Ovary (tissue), 9 donors: ENCODE data around the gene PIGZ. TPM values are rescaled to one million over a fixed set of nuclear protein-coding genes. Genes with fewer than 3 reads are reported as not detected.

ENCODE experiments used
- DNase-seq, 5 donors: peaks; one replicate each; pipeline ENCODE4 v3.0.0-alpha.2; 2019 to 2020
- H3K27ac ChIP-seq, 2 donors: fragments of 200-600 bp; one replicate each; pipeline versions ENCODE4 v1.5.1 to v1.8.0; 2019 to 2022
- H3K27me3 ChIP-seq: fragments of 200-600 bp; one replicate; pipeline ENCODE4 v1.8.0; 2022
- H3K36me3 ChIP-seq: fragments of 200-600 bp; sonication (generic); one replicate; pipeline ENCODE4 v1.5.1; 2019
- H3K4me1 ChIP-seq: one replicate; pipeline ENCODE4 v1.8.1; 2013; ENCODE audit warnings: mild to moderate bottlenecking, moderate library complexity; ENCODE audit not compliant: insufficient read depth
- H3K4me3 ChIP-seq: fragments of 200-600 bp; sonication (generic); one replicate; pipeline ENCODE4 v1.5.1; 2017
- H3K9me3 ChIP-seq, 2 donors: fragments of 200-600 bp in 1 of 2; sonication (generic) in 1 of 2; one replicate each; pipeline versions ENCODE4 v1.5.1 to v1.8.1; 2013 to 2019; ENCODE audit warnings: mild to moderate bottlenecking in 1 of 2, moderate library complexity in 1 of 2
- CTCF ChIP-seq, 3 donors: fragments of 450-650 bp in 2 of 3; fragments of 200-600 bp in 1 of 3; IDR thresholded peaks; one replicate each; pipeline versions ENCODE4 v1.5.1 to v1.8.0; 2016 to 2022; ENCODE audit warnings: antibody characterized with exemption in 3 of 3, mild to moderate bottlenecking in 1 of 3
- EP300 ChIP-seq: sonication (generic); formaldehyde crosslinking; IDR thresholded peaks from one replicate; pipeline ENCODE4 v1.6.1; 2017; ENCODE audit warnings: antibody characterized with exemption
- POLR2A ChIP-seq: fragments of 450-650 bp; IDR thresholded peaks from one replicate; pipeline ENCODE4 v1.6.1; 2017; ENCODE audit warnings: antibody characterized with exemption, mild to moderate bottlenecking, moderate library complexity
- WGBS, 3 donors: extraction: QIAGEN DNeasy Blood & Tissue Kit in 1 of 3; methylation state at CpG; one replicate each; pipeline versions ENCODE4 v1.1.5 to v1.1.7; 2013 to 2017; 5-methylcytosine and 5-hydroxymethylcytosine counted together
- intact Hi-C, 4 donors: fragments of 100-400 bp; cut with DNase I; formaldehyde crosslinking; loops; one replicate each; pipeline versions ENCODE4 v1.11.0 to v1.15.1; 2022 to 2023
- polyA plus RNA-seq, 2 donors: library from polyadenylated mRNA; stranded (reverse); fragments of 200-250 nt in 1 of 2; fragments of 350-450 nt in 1 of 2; fragmentation: Illumina TruSeq in 1 of 2; extraction: RNeasy Lipid Tissue Mini Kit (QIAGEN cat#74804) in 1 of 2; gene quantifications; one replicate each; pipeline ENCODE4 v1.2.3, GENCODE V29; 2013 to 2014
- total RNA-seq, 7 donors: library from RNA; depleted of rRNA in 2 of 7; stranded (reverse); fragments of >200 nt in 2 of 7; fragmentation: NEBNext Ultra II Directional in 3 of 7; extraction: Animal tissue kit (Norgen Biotek cat#: 25700) in 3 of 7; gene quantifications; one replicate each; pipeline versions ENCODE4 v1.1.0 to v1.2.4, GENCODE V29; 2016 to 2023
- donor health status: DM: no; HTN: no; CAD: no; lungs with moderate emphysema.
- donor health status: DM: no; HTN: no; CAD: no.
- donor health status: Bipolar disorder and iron deficiency.
- donor health status: DM: yes; HTN: yes; CAD: no.
- donor health status: DM: no; HTN: no; CAD: no.
- donor health status: DM: yes; HTN: yes; CAD: no.

Gene PIGZ
- total and polyA plus RNA-seq, 9 donors = 0.45 to 7.4 (median 1.5) TPM; not detected in 1

DNA sequence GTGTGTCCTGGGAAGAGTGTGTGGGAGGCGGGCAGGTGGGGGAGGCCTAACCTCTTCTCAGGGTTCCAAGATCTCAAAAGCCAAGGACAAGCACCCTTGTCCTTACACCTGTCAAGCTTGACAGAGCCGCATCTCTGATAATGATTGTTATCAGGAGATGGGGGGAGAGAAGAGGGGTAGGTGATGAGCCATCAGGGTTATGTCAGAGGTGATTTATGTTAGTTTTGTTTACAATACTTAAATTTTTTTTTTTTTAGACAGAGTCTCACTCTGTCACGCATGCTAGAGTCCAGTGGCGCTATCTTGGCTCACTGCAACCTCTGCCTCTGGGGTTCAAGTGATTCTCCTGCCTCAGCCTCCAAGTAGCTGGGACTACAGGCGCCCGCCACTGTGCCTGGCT is 18.9 kb downstream of the PIGZ start:
- intact Hi-C loops = no loop called here
- Histone ChIP-seq H3K36me3 (no peaks in the 10 kb centered on the region), H3K4me3 (no peak overlapping the region), H3K27me3 (no peaks in the 10 kb centered on the region), H3K9me3 (no peaks in the 10 kb centered on the region), H3K27ac (no peak overlapping the region), H3K4me1 (no peaks in the 10 kb centered on the region)
- WGBS, 3 donors = 77 to 91% (median 85%) methylated on average over 6 of the region's 6 CpGs
- DNase-seq = no peak
- TF ChIP-seq POLR2A (no peak), CTCF (IDR thresholded peaks at IDR 0.05) (no peak), EP300 (no peak)

DNA sequence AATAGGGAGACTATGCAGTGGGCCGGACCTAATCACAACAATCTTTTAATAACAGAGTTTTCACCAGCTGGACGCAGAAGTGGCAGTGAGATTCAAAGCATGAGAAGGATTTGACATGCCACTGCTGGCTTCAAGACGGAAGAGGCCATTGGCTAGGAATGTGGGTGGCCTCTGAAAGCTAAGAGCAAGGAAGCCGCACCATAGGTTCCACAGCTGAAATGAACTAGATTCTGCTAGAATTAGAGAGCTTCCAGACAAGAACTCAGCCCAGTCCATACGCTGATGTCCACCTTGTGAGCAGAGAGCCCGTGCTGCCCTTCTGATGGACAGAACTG is 19.4 kb downstream of the PIGZ start:
- TF ChIP-seq EP300 (no peak), POLR2A (no peak), CTCF (IDR thresholded peaks at IDR 0.05) (no peak)
- no peaks in the 10 kb centered on the region for H3K9me3 ChIP-seq
- intact Hi-C loops = no loop called here
- DNase-seq = no peak
- 35 to 66% (median 43%) methylated on average over 6 of the region's 6 CpGs for WGBS, 3 donors
- H3K36me3 ChIP-seq = no peaks in the 10 kb centered on the region
- no peak overlapping the region for H3K4me3 ChIP-seq
- H3K27ac ChIP-seq = no peak overlapping the region
- no peaks in the 10 kb centered on the region for H3K27me3 ChIP-seq
- no peaks in the 10 kb centered on the region for H3K4me1 ChIP-seq

- DNase-seq = no peak
- Histone ChIP-seq H3K9me3 (no peaks in the 10 kb centered on the region), H3K27me3 (no peaks in the 10 kb centered on the region), H3K4me3 (no peak overlapping the region), H3K27ac (no peak overlapping the region), H3K4me1 (no peaks in the 10 kb centered on the region), H3K36me3 (no peaks in the 10 kb centered on the region)
- 25 to 38% (median 35%) methylated on average over 20 to 22 of the region's 22 CpGs for WGBS, 3 donors
- TF ChIP-seq POLR2A (no peak), EP300 (no peak), CTCF (IDR thresholded peaks at IDR 0.05) (no peak)
- intact Hi-C loops = no loop called here
Observed at GRCh38 chr3:196948442-196949284, 20.0 kb downstream of the PIGZ start.

- intact Hi-C loops = no loop called here
- 77 to 79% (median 78%) methylated on average over 28 of the region's 28 CpGs for WGBS, 3 donors
- TF ChIP-seq POLR2A (no peak), EP300 (no peak), CTCF (IDR thresholded peaks at IDR 0.05) (no peak)
- H3K4me1 ChIP-seq = peaks cover 3% of the 10 kb centered on the region
- H3K4me3 ChIP-seq = no peak overlapping the region
- no peak for DNase-seq
- no peaks in the 10 kb centered on the region for H3K27me3 ChIP-seq
- H3K9me3 ChIP-seq = no peaks in the 10 kb centered on the region
- H3K27ac ChIP-seq = no peak overlapping the region
- no peaks in the 10 kb centered on the region for H3K36me3 ChIP-seq
Observed at GRCh38 chr3:196947860-196948441, 20.7 kb downstream of the PIGZ start.
